Inflammatory macrophage treated with lipopolysaccharide for 4 hours (primary cell): ENCODE results near the gene ITM2C.

ENCODE experiments used
- DNase-seq: peaks from one replicate; pipeline ENCODE4 v3.0.0-alpha.2; 2020

ITM2C gene

DNA sequence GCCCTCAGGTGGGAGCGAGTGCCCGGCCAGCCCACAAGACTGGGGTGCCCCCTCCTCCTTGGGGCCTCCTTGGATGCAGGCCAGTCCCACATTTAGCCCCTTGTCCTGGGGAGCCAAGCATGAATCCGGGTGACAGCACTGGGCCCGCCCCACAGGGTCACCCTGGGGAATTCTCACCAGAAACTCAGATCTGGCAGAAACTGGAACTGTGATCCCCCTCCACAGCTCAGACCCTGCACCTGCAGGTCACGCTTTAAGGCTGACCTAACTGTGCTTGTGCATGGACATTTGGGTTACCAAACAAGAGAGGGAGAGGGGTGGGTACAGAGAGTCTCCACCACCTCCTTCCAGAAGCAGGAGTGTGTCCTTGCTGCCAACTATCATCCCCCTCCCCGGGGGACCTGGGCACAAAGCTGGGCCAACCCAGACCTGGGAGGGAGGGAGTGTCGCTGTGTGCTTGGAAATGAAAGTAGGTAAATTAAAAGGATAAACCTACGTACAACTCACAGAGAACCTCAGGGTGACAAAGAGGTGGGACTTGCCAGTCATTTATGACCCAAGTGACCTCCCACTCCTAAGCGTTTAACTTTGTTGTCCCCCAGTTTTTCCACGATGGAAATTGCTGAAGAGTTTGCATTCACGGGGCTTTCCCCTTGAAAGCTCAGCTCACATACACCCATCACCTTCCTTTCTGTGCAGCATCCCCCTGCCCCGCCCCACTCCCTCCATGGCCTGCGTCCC is 9.1 kb downstream of the ITM2C start:
- DNase-seq, result no peak

DNA sequence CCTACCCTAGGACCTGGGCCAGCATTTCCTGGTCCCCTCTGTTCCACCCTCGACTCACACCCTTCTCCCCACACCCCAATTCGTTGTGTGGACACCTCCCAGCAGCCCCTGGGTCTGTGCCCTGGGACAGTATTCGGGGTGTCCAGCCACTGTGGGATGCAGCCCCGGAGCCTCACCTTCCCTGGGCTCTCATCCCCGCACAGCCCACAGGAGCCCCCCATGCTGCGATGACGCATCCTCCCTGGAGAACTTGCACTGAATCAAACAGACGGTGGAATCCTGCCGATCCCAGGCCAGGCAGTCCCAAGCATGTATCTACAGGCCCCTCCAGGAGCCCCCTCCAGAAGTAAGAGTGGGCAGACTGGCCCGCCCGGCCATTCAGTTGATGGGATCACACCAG is 9.7 kb downstream of the ITM2C start:
- no peak for DNase-seq

DNA sequence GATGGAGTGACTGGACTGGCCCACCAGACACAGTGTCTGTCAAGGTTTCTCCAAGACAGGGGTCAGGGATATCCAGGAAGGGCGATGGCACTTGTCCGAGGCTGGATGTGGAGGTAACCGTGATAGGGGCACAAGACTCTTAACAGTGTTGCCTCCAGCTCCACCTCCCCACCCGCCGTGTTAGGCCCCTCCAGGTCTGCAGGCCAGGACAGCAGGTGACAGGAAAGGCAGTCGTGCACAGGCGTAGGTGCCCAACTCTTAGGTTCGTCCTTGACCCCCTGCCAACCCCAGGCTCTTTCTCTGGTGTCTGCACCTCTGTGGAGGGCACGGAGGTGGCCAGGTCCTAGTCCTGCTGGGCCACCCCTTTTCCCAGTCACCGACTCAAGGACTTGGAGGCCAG is 10.1 kb downstream of the ITM2C start:
- DNase-seq, result no peak

DNA sequence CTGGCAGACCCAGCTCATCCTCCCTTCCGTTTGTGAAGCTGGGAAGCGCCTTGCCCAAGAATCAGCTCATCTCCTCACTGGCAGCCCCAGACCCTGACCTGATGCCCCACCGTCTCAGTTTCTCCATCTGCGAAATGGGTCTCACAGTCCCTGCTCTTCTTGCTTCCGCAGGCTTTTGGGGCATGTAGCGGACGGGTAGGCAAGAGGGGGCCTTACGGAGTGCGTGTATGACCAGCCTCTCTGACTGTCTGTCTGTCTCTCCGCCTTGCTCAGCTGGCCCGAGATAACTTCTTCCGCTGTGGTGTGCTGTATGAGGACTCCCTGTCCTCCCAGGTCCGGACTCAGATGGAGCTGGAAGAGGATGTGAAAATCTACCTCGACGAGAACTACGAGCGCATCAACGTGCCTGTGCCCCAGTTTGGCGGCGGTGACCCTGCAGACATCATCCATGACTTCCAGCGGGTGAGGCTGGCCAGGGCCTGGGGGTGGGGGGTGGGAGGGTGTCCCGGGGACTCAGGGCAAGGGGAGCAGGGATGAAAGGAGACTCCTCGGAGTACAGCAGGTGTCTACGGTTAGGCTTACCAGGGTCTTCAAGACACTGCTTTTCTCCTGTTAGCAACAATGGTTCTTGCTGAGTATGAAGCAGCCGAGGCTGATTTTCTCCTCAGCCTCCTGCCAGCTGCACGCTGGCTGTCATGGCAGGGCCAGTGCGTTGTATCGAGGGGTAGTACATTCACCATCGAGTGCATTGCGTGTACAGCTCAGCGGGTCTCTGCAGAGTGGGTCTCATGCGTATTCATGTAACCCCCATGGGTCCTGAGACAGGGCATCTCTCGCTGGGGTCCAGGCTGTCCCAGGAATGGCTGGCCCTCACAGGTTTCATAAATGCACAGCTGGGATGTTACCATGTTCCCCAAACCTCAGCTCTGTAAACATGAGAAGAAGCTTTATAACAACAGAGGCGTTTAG is 10.9 kb downstream of the ITM2C start:
- no peak for DNase-seq

DNA sequence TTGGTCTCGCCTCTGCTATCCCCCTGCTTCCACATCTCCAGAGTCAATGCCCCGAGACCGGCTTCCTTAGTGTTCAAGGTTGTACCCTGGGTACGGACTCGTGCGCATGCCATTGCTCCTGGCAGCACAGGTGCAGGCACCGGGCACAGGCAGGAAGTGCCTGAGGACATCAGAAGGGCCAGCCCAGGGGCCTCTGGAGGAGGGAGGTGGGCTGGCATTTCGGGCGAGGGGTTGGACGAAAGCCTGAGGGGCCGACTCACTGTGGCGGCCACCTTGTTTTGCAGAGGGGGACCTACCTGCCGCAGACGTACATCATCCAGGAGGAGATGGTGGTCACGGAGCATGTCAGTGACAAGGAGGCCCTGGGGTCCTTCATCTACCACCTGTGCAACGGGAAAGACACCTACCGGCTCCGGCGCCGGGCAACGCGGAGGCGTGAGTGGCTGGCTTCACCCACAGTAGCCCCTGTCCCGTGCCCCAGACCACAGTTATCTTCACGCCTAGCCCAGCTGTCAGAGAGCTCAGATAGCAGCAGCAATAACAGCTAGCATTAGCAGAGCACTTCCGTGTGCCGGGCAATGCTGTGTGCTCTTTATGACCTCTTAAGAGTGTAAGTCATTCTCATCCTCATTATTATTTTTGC is 12.5 kb downstream of the ITM2C start:
- no peak for DNase-seq

DNA sequence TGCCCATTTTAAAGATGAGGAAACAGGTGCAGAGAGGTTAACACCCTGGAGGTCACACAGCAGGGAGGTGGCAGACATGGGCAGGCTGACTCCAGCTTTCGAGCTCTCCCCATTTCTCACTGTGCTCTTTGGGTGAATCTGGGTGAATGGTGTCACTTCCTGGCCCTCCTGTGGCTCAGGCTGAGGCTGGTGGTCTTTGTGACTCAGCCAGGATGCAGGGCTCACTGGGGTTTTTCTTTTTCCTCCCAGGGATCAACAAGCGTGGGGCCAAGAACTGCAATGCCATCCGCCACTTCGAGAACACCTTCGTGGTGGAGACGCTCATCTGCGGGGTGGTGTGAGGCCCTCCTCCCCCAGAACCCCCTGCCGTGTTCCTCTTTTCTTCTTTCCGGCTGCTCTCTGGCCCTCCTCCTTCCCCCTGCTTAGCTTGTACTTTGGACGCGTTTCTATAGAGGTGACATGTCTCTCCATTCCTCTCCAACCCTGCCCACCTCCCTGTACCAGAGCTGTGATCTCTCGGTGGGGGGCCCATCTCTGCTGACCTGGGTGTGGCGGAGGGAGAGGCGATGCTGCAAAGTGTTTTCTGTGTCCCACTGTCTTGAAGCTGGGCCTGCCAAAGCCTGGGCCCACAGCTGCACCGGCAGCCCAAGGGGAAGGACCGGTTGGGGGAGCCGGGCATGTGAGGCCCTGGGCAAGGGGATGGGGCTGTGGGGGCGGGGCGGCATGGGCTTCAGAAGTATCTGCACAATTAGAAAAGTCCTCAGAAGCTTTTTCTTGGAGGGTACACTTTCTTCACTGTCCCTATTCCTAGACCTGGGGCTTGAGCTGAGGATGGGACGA is 13.2 kb downstream of the ITM2C start:
- DNase-seq, result no peak

DNA sequence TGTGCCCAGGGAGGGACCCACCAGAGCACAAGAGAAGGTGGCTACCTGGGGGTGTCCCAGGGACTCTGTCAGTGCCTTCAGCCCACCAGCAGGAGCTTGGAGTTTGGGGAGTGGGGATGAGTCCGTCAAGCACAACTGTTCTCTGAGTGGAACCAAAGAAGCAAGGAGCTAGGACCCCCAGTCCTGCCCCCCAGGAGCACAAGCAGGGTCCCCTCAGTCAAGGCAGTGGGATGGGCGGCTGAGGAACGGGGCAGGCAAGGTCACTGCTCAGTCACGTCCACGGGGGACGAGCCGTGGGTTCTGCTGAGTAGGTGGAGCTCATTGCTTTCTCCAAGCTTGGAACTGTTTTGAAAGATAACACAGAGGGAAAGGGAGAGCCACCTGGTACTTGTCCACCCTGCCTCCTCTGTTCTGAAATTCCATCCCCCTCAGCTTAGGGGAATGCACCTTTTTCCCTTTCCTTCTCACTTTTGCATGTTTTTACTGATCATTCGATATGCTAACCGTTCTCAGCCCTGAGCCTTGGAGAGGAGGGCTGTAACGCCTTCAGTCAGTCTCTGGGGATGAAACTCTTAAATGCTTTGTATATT is 14.0 kb downstream of the ITM2C start:
- no peak for DNase-seq

DNA sequence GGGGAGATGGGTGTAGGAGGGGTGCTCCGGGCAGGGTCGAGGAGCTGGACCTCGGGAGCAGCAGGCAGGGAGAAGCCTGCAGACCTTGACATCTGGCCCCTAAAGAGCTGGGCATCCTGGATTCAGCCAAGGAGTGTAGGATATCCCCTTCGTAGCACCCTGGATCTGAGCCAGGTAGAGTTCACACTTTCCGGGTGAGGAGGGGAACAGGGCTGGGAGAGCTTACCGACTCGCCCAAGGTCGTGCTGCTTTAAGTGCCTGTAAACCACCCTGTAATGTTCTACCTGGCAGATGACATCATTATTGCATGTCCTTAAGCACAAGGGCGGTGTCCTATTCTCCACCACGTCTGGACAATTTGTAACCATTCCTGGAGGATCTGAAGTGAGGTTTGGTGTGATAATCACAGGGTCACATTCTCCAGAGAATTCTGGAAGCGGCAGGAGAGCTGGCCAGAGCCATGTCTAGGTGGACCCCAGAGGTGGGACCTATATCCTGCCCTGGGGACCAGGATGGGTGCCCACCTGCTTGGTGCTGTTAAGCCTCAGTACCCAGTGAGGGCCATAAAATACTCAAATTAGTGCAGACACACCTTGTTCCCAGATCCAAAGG is 14.6 kb downstream of the ITM2C start:
- no peak for DNase-seq

DNA sequence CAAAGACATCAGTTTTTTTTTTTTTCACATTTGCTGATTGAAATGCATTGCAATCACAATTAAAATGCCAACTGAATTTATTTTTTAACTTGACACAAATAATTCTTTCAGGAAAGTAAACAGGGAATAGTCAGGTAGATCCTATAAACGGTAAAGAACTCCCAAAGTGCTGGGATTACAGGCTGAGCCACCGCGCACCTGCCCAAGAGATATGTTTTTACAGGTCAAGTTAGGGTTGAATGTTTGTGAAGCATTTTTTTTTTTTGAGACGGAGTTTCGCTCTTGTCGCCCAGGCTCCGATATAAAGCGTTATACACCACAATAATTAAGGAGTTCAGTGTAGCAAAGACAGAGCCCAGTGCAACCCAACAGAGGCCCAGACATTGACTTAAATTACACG is 15.1 kb downstream of the ITM2C start:
- no peak for DNase-seq

DNA sequence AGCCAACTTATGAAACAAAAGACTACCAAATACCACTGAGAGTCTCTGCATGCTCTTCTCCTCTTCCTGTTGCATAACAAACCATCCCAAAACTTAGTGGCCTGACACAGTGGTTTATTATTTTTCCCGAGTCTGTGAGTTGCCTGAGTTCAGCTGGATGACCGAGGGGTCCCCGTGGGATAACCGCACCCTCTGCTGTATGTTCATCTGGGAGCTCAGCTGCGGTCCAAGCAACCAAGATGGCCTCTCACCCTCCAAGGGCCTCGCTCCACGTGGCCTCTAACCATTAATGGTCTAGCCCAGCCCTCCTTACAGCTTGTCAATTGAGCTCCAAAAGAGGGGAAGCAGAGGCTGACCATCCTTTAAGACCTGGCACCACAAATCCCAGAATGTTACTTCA is 17.1 kb downstream of the ITM2C start:
- no peak for DNase-seq

DNA sequence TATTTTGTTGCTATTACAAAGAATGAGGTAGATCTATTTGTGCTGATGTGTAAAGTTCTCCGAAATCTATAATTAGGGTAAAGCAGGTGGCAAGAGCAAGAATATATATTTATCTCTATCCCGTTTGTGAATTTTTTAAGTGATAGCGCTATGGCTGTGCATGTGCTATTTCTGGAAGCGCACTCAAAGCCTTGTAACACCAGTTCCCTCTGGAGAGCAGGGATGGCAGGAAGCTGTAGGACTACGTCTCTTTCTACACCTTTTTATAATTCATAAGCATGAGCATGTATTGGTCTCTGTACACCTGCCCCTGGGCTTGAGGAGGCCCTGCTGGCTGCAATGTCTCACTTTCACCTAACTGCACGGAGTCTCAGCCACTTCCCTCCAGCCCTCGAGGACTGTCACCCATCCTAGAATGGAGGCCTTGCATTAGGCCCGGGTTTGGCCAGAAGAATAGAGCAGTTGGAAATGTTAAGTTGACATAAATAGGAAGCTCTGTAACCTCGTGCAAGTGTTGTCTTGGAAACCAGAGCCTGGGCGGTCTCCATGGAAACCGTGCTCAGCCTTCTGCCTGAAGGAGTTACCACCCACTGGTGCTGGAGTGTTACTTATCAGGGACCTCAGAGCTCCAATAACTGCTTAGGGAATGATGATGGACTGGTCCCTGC is 20.9 kb downstream of the ITM2C start:
- DNase-seq, result peak; percentile 77

DNA sequence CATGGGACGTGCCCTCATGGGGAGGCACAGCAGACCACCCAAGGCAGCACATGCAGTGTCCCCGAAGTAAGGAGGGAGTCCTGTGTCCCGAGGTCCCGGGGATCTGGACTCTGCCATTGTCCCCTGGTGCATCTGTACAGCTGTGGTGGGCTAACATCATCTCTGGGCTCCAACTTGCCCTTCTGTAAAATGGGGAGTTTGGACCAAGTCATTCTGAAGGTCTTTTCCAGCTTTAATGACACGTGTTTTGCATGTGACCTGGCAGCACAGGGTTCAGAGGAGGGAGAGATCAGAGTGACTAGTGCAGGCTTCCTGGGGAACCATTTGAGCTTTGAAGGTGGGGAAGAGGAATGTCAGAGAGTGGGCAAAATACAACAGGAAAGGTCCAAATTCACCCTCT is 21.5 kb downstream of the ITM2C start:
- DNase-seq, result no peak

DNA sequence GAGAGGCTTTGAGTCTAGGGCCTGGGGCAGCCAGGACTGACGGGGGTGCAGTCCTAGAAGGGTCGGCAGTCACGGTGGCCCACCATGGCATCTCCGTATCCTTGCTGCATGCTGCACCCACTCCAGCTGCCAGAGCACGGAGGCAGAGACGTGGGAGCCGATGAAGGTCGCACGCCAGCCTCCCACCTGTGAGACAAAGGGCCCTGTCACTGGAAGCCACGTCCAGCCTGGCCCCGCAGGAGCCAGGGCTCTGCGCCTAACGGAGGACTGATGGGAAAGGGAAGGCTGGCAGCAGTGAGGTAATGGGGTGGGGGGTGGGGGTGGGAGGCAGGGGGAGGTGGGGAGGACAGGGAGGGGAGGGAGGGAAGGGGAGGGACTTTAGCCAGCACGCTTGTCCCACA is 21.9 kb downstream of the ITM2C start:
- DNase-seq, result no peak

DNA sequence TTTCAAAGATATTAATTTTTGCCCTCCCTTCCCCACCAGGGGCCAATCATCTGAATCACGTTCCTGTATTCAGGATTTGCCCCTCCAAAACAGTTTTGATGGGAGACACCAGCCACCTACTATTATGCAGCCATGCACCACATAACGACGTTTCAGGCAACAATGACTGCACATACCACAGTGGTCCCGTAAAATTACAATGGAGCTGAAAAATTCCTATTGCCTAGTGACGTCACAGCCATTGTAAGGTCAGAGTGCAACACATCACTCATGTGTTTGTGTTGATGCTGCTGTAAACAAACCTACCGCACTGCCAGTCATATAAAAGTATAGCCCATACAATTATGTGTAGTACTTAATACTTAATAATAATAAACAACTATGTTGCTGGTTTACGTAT is 22.6 kb downstream of the ITM2C start:
- no peak for DNase-seq

DNA sequence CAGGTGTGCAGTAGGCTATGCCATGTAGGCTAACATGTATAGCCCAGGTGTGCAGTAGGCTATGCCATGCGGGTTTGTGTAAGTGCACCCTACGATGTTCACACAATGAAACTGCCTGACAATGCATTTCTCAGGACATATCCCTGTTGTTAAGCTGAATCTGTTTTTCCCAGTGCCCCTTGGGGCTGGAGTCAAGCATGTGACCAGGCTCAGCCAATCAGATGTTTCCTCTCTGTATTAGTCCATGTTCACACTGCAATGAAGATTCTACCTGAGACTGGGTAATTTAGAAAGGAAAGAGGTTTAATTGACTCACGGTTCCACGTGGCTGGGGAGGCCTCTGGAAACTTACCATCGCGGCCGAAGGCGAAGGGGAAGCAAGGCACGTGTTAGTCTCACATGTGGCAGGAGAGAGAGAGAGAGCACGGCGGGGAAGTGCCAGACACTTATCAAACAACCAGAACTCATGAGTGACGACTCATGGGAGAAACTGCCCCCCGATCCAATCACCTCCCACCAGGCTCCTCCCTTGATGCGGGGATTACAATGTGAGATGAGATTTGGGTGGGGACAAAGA is 24.2 kb downstream of the ITM2C start:
- no peak for DNase-seq

DNA sequence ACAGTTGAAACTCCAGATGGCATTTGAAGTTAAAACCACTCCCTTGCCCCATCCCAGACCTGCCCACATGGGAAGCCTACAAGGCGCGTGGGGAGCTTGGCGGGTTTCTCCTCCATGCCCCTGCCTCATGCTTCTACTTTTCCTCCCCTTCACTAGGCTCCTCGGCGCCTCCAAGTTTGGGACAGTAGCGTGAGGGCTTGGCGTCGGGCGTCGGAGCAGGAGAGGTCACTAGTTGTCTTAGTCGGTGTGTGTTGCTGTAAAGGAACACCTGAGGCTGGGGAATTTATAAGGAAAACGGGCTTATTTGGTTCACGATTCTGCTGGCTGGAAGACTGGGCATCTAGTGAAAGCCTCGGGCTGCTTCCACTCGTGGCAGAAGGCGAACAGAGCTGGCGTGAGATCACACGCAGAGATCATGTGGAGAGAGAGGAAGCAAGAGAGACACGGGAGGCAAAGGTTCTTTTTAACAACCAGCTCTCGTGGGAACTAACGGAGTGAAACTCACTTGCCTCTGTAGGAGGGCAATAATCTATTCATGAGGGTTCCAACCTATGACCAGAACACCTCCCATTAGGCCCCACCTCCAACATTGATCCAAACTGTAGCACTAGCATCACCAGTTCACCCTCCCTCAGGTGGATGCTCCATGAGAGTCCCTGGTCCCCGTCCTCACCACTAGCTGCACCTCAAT is 25.3 kb downstream of the ITM2C start:
- no peak for DNase-seq

DNA sequence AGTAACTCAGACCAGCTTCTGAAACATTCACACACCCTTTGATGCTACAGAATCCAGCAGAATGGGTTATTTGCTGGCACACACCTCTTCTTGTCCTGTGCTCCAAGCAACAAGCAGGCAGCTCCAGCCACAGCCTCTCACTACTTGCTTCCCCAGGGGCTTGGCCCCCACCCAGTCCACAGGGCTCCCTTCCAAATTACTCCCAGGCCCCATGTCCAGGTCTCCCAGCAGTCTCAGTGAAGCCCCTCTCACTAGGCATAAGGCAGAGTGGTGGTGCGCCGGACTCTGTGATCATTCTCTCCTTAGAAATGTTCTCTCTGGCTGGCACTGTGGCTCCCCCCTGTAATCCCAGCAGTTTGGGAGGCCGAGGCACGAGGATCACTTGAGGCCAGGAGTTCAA is 25.9 kb downstream of the ITM2C start:
- DNase-seq, result no peak

DNA sequence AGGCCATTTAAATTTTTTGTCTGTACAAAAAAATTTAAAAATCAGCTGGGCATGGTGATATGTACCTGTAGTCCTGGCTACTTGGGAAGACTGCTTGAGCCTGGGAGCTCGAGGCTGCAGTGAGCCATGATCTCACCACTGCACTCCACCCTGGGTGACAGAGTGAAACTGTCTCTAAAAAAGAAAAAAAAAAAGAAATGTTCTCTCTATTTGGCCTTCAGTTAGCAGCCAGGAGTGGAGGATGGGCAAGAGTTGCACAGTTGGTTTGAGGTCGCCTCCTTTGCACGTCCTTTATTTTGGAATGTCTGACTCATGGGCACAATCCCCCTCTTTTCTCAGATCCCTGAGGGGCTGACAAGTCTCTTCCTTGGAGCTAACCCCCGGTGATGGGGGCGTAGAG is 26.3 kb downstream of the ITM2C start:
- DNase-seq, result no peak

DNA sequence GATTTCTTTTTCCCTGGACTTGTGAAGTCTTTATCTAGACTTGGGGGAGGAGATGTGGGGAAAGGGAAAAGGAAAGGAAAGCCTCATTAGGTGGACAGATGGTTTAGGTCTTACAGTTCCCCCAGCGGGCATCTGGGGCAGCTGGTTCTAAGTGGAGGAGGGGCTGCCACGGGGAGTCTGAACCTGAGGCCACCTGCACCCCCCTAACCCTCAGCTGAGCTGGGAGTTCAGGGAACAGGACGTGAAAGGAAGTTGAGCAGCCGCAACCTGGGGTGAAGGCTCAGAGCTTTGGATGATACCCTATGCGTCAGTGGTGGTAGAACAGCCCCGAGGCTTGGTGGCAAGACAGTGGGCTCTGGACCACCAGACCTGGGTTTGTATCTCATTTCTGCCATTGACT is 26.8 kb downstream of the ITM2C start:
- no peak for DNase-seq

DNA sequence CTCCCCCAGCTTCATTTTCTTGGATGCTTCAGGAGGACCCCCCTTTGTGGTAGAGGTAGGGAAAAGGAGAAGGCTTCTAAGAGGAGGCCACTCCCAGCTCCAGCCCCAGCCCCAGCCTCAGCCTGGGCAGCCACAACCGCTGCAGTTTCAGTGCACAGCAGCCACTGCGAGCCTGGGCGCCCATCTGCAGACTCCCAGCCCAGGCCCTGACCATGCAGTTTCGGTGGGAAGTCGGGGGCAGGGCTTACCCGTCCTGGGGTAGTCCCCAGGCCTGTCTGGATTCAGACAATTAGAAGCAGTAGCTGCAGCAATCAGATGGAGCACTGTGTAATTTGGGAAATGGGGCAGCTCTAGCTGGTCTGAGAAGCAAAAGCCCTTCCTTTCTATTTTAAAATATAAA is 28.6 kb downstream of the ITM2C start:
- peak; percentile 23 for DNase-seq
